OCI-LY7 (cell line): Measurements from ENCODE around the gene MAGEC3.

Source experiments
- CTCF ChIP-seq: fragments of 200-600 bp; sonication (generic); conservative IDR thresholded peaks from 2 replicates; pipeline ENCODE4 v1.5.1; 2014; ENCODE audit warnings: mild to moderate bottlenecking, antibody characterized with exemption, low read length, moderate library complexity, mixed read lengths
- EZH2phosphoT487 ChIP-seq: fragments of 200-600 bp; sonication (generic); IDR thresholded peaks from 2 replicates; pipeline ENCODE4 v1.6.1; 2018; ENCODE audit warnings: low read depth, borderline replicate concordance, mild to moderate bottlenecking, mixed run types, antibody characterized with exemption, low read length, moderate library complexity, mixed read lengths

DNA sequence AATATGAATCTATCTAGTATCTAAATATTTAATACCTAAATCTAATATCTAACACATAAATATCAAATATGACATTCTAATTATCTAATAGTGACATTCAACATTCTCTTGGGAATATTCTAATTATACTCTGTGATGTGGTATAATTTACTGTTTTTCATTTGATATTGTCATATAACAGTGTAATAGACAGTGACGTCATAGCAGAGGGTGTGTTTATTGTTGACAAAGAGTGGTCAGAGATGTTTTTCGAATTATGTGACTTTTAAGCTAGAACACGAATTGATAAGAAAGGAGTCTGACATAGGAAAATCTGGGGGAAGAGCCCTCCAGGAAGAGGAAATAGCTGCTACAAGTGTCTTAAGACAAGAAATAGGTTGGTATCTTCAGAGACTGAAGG, 5.9 kb upstream of the MAGEC3 start:
- TF ChIP-seq CTCF (no peak), EZH2phosphoT487 (no peak)
